GM18951 (cell line): ENCODE results near the gene MS4A14.

Source experiments
- POLR2A ChIP-seq: IDR thresholded peaks from 4 replicates; pipeline ENCODE4 v1.6.1; 2011; ENCODE audit warnings: mild to moderate bottlenecking; ENCODE audit not compliant: insufficient read length, insufficient read depth; ENCODE audit errors: extremely low read depth
- in situ Hi-C: fragments of 300-500 bp; cut with MboI; formaldehyde crosslinking; loops from one replicate; pipeline ENCODE4 v1.12.0; 2022; ENCODE audit warnings: low sequenced_read_pairs, mixed read lengths, inconsistent platforms; ENCODE audit not compliant: unreplicated experiment

MS4A14 gene

GRCh38 chr11:60370811-60371298 lies 25.4 kb upstream of the MS4A14 start:
- in situ Hi-C loops: no loop called here
- TF ChIP-seq POLR2A: no peak

- no peak for TF ChIP-seq POLR2A
- in situ Hi-C loops: no loop called here
These were observed 24.9 kb upstream of the MS4A14 start for GRCh38 chr11:60371386-60371785.

- in situ Hi-C loops: no loop called here
- no peak for TF ChIP-seq POLR2A
These were observed 24.4 kb upstream of the MS4A14 start for GRCh38 chr11:60371854-60372253.

- in situ Hi-C loops: no loop called here
- TF ChIP-seq POLR2A: no peak
These were observed 23.5 kb upstream of the MS4A14 start for GRCh38 chr11:60372767-60373166.

GRCh38 chr11:60375316-60375715 lies 20.9 kb upstream of the MS4A14 start:
- no peak for TF ChIP-seq POLR2A
- in situ Hi-C loops: no loop called here

- TF ChIP-seq POLR2A: no peak
- in situ Hi-C loops: no loop called here
These were observed 19.7 kb upstream of the MS4A14 start for GRCh38 chr11:60376601-60377000.

- no peak for TF ChIP-seq POLR2A
These were observed 18.7 kb upstream of the MS4A14 start for GRCh38 chr11:60377401-60378136.

GRCh38 chr11:60378354-60378753 lies 17.9 kb upstream of the MS4A14 start, which contains the start of gene MS4A7:
TSS of gene MS4A7 (plus strand) at chr11:60378532. CDS start at chr11:60383142, 4,610 bp downstream.
- in situ Hi-C loops: no loop called here
- TF ChIP-seq POLR2A: peak; percentile 28

More at GRCh38 chr11:60377401-60378136, 18.7 kb upstream of the MS4A14 start:
- in situ Hi-C loops: no loop called here

- no peak for TF ChIP-seq POLR2A
- in situ Hi-C loops: no loop called here
These were observed 6.9 kb upstream of the MS4A14 start for GRCh38 chr11:60389279-60389910.

GRCh38 chr11:60390419-60390818 lies 5.8 kb upstream of the MS4A14 start:
- no peak for TF ChIP-seq POLR2A
- in situ Hi-C loops: no loop called here

GRCh38 chr11:60392361-60392760 lies 3.9 kb upstream of the MS4A14 start:
- no peak for TF ChIP-seq POLR2A
- in situ Hi-C loops: no loop called here

- TF ChIP-seq POLR2A: no peak
- in situ Hi-C loops: no loop called here
These were observed 3.2 kb upstream of the MS4A14 start for GRCh38 chr11:60393016-60393415.

- no peak for TF ChIP-seq POLR2A
- in situ Hi-C loops: no loop called here
These were observed 1.4 kb upstream of the MS4A14 start for GRCh38 chr11:60394666-60395380.
